ENCODE data around the gene EXOSC7. TPM values are rescaled to one million over a fixed set of nuclear protein-coding genes. Genes with fewer than 3 reads are reported as not detected.

Gene EXOSC7
- total and polyA plus RNA-seq, 2 of the 4 experiments (the other 2 are of a cell fraction): 61.6 to 62.2 TPM

DNA sequence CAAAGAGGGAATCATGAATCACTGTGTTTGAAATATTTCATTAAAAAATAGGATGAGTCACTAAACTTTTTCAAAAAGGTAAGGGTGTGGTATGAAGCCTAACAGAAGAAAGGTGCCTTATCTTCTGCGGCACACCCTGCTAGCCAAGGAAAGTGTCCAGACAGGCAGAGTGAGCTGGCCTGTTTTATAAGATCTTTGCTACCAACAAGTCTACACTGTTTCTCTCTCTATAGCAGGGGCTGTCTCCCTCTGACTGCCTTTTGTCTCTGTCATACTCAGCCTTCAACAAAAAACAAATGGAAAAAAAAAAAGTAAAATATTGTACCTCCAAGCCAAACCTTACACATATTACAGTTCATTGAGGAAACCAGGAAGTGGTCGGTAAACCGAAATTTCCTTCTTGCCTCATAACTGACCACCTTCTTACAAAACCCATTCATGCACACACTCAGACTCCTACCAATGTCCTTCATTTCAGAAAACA, 9.2 kb upstream of the EXOSC7 start:
- H3K4me2 ChIP-seq (ENCODE audit: low read depth, low read length): no peak overlapping the region
- H2AK5ac ChIP-seq (ENCODE audit: low read depth, low read length): no peak overlapping the region
- H3K9ac ChIP-seq (ENCODE audit: low read depth, low read length): no peak overlapping the region
- TF ChIP-seq MXI1 (IDR thresholded peaks at IDR 0.05; ENCODE audit: borderline replicate concordance, low read depth, low read length) (no peak), USF2 (IDR thresholded peaks at IDR 0.05; ENCODE audit: low read depth, low read length) (no peak), NFE2L2 (IDR thresholded peaks at IDR 0.05; ENCODE audit: low read depth, low read length) (no peak), FOS (IDR thresholded peaks at IDR 0.05; ENCODE audit: low read depth, low read length) (no peak), RAD21 (IDR thresholded peaks at IDR 0.05; ENCODE audit: low read length) (no peak), RCOR1 (IDR thresholded peaks at IDR 0.05; ENCODE audit: insufficient replicate concordance, low read length) (no peak), MAZ (IDR thresholded peaks at IDR 0.05; ENCODE audit: borderline replicate concordance, low read depth, low read length) (no peak), POLR2A (IDR thresholded peaks at IDR 0.05; ENCODE audit: low read depth, low read length) (no peak), CEBPB (IDR thresholded peaks at IDR 0.05; ENCODE audit: low read depth, low read length) (no peak), MAFK (IDR thresholded peaks at IDR 0.05; ENCODE audit: low read depth, low read length) (no peak), CHD1 (IDR thresholded peaks at IDR 0.05; ENCODE audit: low read depth, low read length) (no peak), SMC3 (IDR thresholded peaks at IDR 0.05; ENCODE audit: low read depth, low read length) (no peak), BHLHE40 (IDR thresholded peaks at IDR 0.05; ENCODE audit: low read depth, low read length) (no peak), RFX5 (IDR thresholded peaks at IDR 0.05; ENCODE audit: low read depth, low read length) (no peak)
- TF ChIP-seq, protein P1, sequence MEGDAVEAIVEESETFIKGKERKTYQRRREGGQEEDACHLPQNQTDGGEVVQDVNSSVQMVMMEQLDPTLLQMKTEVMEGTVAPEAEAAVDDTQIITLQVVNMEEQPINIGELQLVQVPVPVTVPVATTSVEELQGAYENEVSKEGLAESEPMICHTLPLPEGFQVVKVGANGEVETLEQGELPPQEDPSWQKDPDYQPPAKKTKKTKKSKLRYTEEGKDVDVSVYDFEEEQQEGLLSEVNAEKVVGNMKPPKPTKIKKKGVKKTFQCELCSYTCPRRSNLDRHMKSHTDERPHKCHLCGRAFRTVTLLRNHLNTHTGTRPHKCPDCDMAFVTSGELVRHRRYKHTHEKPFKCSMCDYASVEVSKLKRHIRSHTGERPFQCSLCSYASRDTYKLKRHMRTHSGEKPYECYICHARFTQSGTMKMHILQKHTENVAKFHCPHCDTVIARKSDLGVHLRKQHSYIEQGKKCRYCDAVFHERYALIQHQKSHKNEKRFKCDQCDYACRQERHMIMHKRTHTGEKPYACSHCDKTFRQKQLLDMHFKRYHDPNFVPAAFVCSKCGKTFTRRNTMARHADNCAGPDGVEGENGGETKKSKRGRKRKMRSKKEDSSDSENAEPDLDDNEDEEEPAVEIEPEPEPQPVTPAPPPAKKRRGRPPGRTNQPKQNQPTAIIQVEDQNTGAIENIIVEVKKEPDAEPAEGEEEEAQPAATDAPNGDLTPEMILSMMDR (conservative IDR thresholded peaks at IDR 0.05; ENCODE audit: low read depth, low read length): no peak
- TF ChIP-seq, protein P2, sequence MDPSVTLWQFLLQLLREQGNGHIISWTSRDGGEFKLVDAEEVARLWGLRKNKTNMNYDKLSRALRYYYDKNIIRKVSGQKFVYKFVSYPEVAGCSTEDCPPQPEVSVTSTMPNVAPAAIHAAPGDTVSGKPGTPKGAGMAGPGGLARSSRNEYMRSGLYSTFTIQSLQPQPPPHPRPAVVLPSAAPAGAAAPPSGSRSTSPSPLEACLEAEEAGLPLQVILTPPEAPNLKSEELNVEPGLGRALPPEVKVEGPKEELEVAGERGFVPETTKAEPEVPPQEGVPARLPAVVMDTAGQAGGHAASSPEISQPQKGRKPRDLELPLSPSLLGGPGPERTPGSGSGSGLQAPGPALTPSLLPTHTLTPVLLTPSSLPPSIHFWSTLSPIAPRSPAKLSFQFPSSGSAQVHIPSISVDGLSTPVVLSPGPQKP (IDR thresholded peaks at IDR 0.05; ENCODE audit: borderline replicate concordance, low read depth, low read length): no peak
- no peaks in the 10 kb centered on the region for H3K27me3 ChIP-seq (ENCODE audit: control insufficient read depth, insufficient read depth, low read length)
- no peak overlapping the region for H4K8ac ChIP-seq (ENCODE audit: low read depth in 2 of 2, low read length in 2 of 2)
- H3K79me1 ChIP-seq (ENCODE audit: low read depth in 1 of 2, low read length in 2 of 2): peaks cover 37 to 83% of the 10 kb centered on the region in 2 experiments
- no peak overlapping the region for H3K14ac ChIP-seq (replicated peaks; ENCODE audit: low read depth, low read length)
- H4K20me1 ChIP-seq (ENCODE audit: insufficient read depth, low read length): peaks cover 45% of the 10 kb centered on the region; the same call in 1 of the 2 replicates
- CTCF ChIA-PET: interaction anchor here (1.1 kb wide), 1 partner anchor 10 kb away, joined by 5 read pairs; no protein-coding TSS in a partner anchor
- H2BK5ac ChIP-seq (ENCODE audit: low read depth, low read length, poor library complexity, severe bottlenecking): no peak overlapping the region
- no peaks in the 10 kb centered on the region for H3K9me3 ChIP-seq (ENCODE audit: control insufficient read depth, insufficient read depth, low read length)
- ATAC-seq (ENCODE audit: low read depth) (no peak), DNase-seq (no peak)
- no peak overlapping the region for H2BK20ac ChIP-seq (ENCODE audit: low read depth, low read length)
- in situ Hi-C loops (cut with MboI; ENCODE audit: low sequenced_read_pairs): no loop called here
- no peak overlapping the region for H3K18ac ChIP-seq (ENCODE audit: low read depth, low read length)
- no TSS peak for BruUV-seq (replicated peaks)
- H4K5ac ChIP-seq (ENCODE audit: low read depth, low read length): no peak overlapping the region
- WGBS, 2 experiments (ENCODE audit: extremely low coverage in 2 of 2, insufficient read length in 1 of 2): 94% methylated on average over 2 of the region's 3 CpGs; no CpG with 5 or more reads in 1 of the 2 experiments
- peaks cover 8% of the 10 kb centered on the region for H3K4me1 ChIP-seq (ENCODE audit: control insufficient read depth, insufficient read depth, low read length)
- H3K23ac ChIP-seq (ENCODE audit: low read depth, low read length): no peak overlapping the region
- no peak overlapping the region for H4K91ac ChIP-seq (ENCODE audit: insufficient read depth, low read depth, low read length)
- H3K36me3 ChIP-seq (ENCODE audit: control insufficient read depth, insufficient read depth, low read length): no peaks in the 10 kb centered on the region
- dilution Hi-C loops (cut with HindIII; ENCODE audit: low sequenced_read_pairs, unreplicated experiment): no loop called here
- peaks cover 10% of the 10 kb centered on the region for H3K9me1 ChIP-seq (ENCODE audit: insufficient read depth, low read length)
- POLR2A ChIA-PET (ENCODE audit: unreplicated experiment): no interaction called here
- H3K27ac ChIP-seq (ENCODE audit: insufficient read depth, low read length): no peak overlapping the region
- H2BK120ac ChIP-seq (ENCODE audit: low read depth, low read length): no peak overlapping the region
- intact Hi-C loops (cut with micrococcal nuclease): no loop called here
- no peak overlapping the region for H2BK15ac ChIP-seq (ENCODE audit: low read depth, low read length)
- no peak overlapping the region for H3K4me3 ChIP-seq (ENCODE audit: insufficient read depth, low read depth, low read length)
- no peak overlapping the region for H2AFZ ChIP-seq (replicated peaks; ENCODE audit: low read length, poor library complexity)
- H3K56ac ChIP-seq (ENCODE audit: extremely low read depth, insufficient read depth, low read length): no peak overlapping the region
- H3K4ac ChIP-seq (ENCODE audit: low read depth, low read length): no peak overlapping the region
- no peak overlapping the region for H2AK9ac ChIP-seq (replicated peaks; ENCODE audit: low read depth, low read length, poor library complexity)

Data from IMR-90 (cell line).